MM.1S (cell line): Measurements from ENCODE around the gene NDUFB10.

Experiments
- CTCF ChIP-seq: fragments of 300-600 bp; sonication (generic); IDR thresholded peaks from 2 replicates; pipeline ENCODE4 v1.5.1; 2016; ENCODE audit warnings: antibody characterized with exemption, low read length, mixed read lengths
- EZH2 ChIP-seq: fragments of 300-600 bp; sonication (generic); optimal IDR thresholded peaks from 2 replicates; pipeline ENCODE3; 2017; ENCODE audit warnings: low read depth, mild to moderate bottlenecking, antibody characterized with exemption, low read length, mixed read lengths
- EZH2phosphoT487 ChIP-seq: fragments of 300-600 bp; sonication (generic); IDR thresholded peaks from 2 replicates; pipeline ENCODE4 v1.6.1; 2018; ENCODE audit warnings: antibody characterized with exemption, low read length

GRCh38 chr16:1998852-1999801 lies 39.8 kb downstream of the NDUFB10 start:
- TF ChIP-seq CTCF (no peak), EZH2 (no peak), EZH2phosphoT487 (no peak)
